PC-9 (cell line): Measurements from ENCODE around the gene CNOT1.

Experiments used
- EZH2 ChIP-seq: fragments of 200-600 bp; sonication (generic); IDR thresholded peaks from 2 replicates; pipeline ENCODE4 v1.8.0; 2017; ENCODE audit warnings: antibody characterized with exemption, low read depth
- TF ChIP-seq, protein P1 (sequence below): fragments of 200-600 bp; sonication (generic); conservative IDR thresholded peaks from 2 replicates; pipeline ENCODE4 v1.6.1; 2017; ENCODE audit warnings: mixed run types, antibody characterized with exemption, mild to moderate bottlenecking, moderate library complexity

DNA sequence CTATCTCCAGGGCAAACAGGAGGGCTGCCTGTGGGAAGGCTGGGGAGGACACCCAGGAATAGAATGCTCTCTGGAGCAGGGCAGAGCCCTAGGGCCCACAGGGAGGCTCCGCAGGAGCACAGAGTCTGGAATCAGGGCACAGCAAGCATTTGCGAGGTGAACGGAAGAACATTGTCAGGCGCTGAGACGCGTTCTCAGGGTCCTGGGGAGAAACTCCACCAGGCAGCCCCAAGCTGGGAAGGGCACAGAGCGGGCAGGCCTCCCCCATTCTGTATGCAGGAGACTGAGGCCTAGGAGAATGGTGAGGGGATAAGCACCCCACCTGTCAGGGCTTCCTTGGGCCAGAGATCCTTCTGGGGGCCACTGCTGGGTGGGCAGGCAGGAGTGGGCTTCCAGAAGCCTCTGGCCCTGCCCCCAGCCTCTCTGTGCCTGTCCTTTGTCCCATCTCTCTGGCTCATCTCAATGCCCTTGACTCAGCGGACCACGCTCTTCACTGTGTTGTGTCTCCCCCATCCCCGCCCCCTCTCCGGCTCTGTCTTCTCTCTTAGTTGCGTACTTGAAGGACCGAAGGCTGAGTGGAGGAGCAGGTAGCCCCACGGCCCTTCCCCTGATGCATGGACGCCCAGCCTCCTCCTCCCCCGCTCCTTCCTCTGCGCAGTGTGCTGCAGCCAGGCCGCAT lies 119.4 kb downstream of the CNOT1 start:
- TF ChIP-seq, protein P1, sequence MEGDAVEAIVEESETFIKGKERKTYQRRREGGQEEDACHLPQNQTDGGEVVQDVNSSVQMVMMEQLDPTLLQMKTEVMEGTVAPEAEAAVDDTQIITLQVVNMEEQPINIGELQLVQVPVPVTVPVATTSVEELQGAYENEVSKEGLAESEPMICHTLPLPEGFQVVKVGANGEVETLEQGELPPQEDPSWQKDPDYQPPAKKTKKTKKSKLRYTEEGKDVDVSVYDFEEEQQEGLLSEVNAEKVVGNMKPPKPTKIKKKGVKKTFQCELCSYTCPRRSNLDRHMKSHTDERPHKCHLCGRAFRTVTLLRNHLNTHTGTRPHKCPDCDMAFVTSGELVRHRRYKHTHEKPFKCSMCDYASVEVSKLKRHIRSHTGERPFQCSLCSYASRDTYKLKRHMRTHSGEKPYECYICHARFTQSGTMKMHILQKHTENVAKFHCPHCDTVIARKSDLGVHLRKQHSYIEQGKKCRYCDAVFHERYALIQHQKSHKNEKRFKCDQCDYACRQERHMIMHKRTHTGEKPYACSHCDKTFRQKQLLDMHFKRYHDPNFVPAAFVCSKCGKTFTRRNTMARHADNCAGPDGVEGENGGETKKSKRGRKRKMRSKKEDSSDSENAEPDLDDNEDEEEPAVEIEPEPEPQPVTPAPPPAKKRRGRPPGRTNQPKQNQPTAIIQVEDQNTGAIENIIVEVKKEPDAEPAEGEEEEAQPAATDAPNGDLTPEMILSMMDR = no peak
- TF ChIP-seq EZH2 = no peak
